A549 (cell line): ENCODE measurements around the gene TSSC4. TPM values are rescaled to one million over a fixed set of nuclear protein-coding genes. Genes with fewer than 3 reads are reported as not detected.

Experiments
- ATAC-seq, 2 experiments: fragments of 200-7000 bp in 1 of 2; fragments of >200 bp in 1 of 2; cut with Nextera tagmentation in 1 of 2; cut with Tn5 transposase in 1 of 2; 3 replicates each; pipeline versions ENCODE4 v1.8.0 to v1.9.1; 2018 to 2020; ENCODE audit warnings: mild to moderate bottlenecking in 1 of 2, moderate library complexity in 1 of 2
- CTCF ChIA-PET: fragments of 300-600 bp; sonication (Branson Sonifier 250); formaldehyde crosslinking; extraction: SDS; loops from one replicate; lab custom pipeline; 2021; ENCODE audit warnings: antibody characterized with exemption, inconsistent platforms; lab: Yijun Ruan, JAX
- POLR2A ChIA-PET: fragments of 350-600 bp; formaldehyde crosslinking; extraction: SDS; loops from one replicate; lab custom pipeline; 2021; ENCODE audit warnings: antibody characterized with exemption, inconsistent platforms; lab: Yijun Ruan, JAX
- DNase-seq, 2 experiments: peaks; one replicate each; pipeline versions ENCODE4 v3.0.0 to v3.0.0-alpha.2; 2011 to 2016; ENCODE audit warnings: low read depth in 1 of 2, low spot score in 1 of 2
- FAIRE-seq: peaks from 2 replicates; lab custom pipeline; 2011; peaks lifted over from hg19 to GRCh38; lab: Jason Lieb, UNC
- H3K27ac ChIP-seq, 2 experiments: fragments of >200 bp; sonication (Bioruptor Twin); formaldehyde crosslinking; 3 replicates each; pipeline ENCODE4 v1.5.1; 2016 to 2017
- H3K4me1 ChIP-seq: fragments of >200 bp; sonication (Bioruptor Twin); formaldehyde crosslinking; 3 replicates; pipeline ENCODE4 v1.6.1; 2016
- H3K4me2 ChIP-seq: fragments of >200 bp; sonication (Bioruptor Twin); formaldehyde crosslinking; 3 replicates; pipeline ENCODE4 v1.6.1; 2016
- H3K4me3 ChIP-seq: fragments of >200 bp; sonication (Bioruptor Twin); formaldehyde crosslinking; 3 replicates; pipeline ENCODE4 v1.5.1; 2016
- H3K9me3 ChIP-seq: fragments of >200 bp; sonication (Bioruptor Twin); formaldehyde crosslinking; 3 replicates; pipeline ENCODE4 v1.6.1; 2016
- CBX2 ChIP-seq: fragments of 200-600 bp; sonication (generic); IDR thresholded peaks from 2 replicates; pipeline ENCODE4 v1.6.1; 2016; ENCODE audit warnings: low read depth, mild to moderate bottlenecking, borderline replicate concordance
- CEBPB ChIP-seq, 2 experiments: fragments of >200 bp in 1 of 2; sonication (Bioruptor Twin) in 1 of 2; formaldehyde crosslinking in 1 of 2; IDR thresholded peaks; 2 replicates each; pipeline ENCODE4 v1.6.1; 2012 to 2016
- CHD4 ChIP-seq: fragments of 200-600 bp; sonication (generic); IDR thresholded peaks from 2 replicates; pipeline ENCODE4 v1.6.1; 2016; ENCODE audit warnings: antibody characterized with exemption, mild to moderate bottlenecking, borderline replicate concordance
- EP300 ChIP-seq, 2 experiments: fragments of >200 bp; sonication (Bioruptor Twin); formaldehyde crosslinking; IDR thresholded peaks; 2 replicates in 1 of 2; 3 replicates in 1 of 2; pipeline ENCODE4 v1.6.1; 2016 to 2017
- ESRRA ChIP-seq: fragments of 150-350 bp; IDR thresholded peaks from 2 replicates; pipeline ENCODE4 v1.6.1; 2014; ENCODE audit warnings: mild to moderate bottlenecking, low read length, borderline replicate concordance
- FOSB ChIP-seq: fragments of 250-450 bp; sonication (Bioruptor Pico); IDR thresholded peaks from 2 replicates; pipeline ENCODE4 v1.5.0; 2020; ENCODE audit warnings: mild to moderate bottlenecking, moderate library complexity
- FOSL2 ChIP-seq, 2 experiments: fragments of 450-650 bp in 1 of 2; fragments of >200 bp in 1 of 2; sonication (Bioruptor Twin) in 1 of 2; formaldehyde crosslinking; IDR thresholded peaks; 2 replicates each; pipeline versions ENCODE4 v1.5.0 to v1.6.1; 2016 to 2020; ENCODE audit warnings: mild to moderate bottlenecking in 1 of 2, moderate library complexity in 1 of 2
- HEYL ChIP-seq: fragments of 250-450 bp; sonication (Bioruptor Pico); IDR thresholded peaks from 2 replicates; pipeline ENCODE4 v1.8.0; 2021; ENCODE audit warnings: mild to moderate bottlenecking, moderate library complexity
- HOXA7 ChIP-seq: fragments of 250-450 bp; sonication (Bioruptor Pico); IDR thresholded peaks from 2 replicates; pipeline ENCODE4 v1.5.0; 2020; ENCODE audit warnings: mild to moderate bottlenecking, moderate library complexity
- JUN ChIP-seq, 2 experiments: fragments of >200 bp; sonication (Bioruptor Twin); formaldehyde crosslinking; IDR thresholded peaks; 2 replicates in 1 of 2; 3 replicates in 1 of 2; pipeline ENCODE4 v1.6.1; 2016 to 2017
- KDM5A ChIP-seq: fragments of 200-600 bp; sonication (generic); IDR thresholded peaks from 2 replicates; pipeline ENCODE4 v1.6.1; 2016; ENCODE audit warnings: antibody characterized with exemption, mild to moderate bottlenecking
- MYC ChIP-seq: IDR thresholded peaks from 2 replicates; pipeline ENCODE4 v1.6.1; 2012; ENCODE audit warnings: mild to moderate bottlenecking, inconsistent platforms, low read length, improper control_type of control experiment, borderline replicate concordance
- NR3C1 ChIP-seq: fragments of >200 bp; sonication (Bioruptor Twin); formaldehyde crosslinking; IDR thresholded peaks from 3 replicates; pipeline ENCODE4 v1.6.1; 2017
- RARB ChIP-seq: fragments of 250-450 bp; sonication (Bioruptor Pico); IDR thresholded peaks from 2 replicates; pipeline ENCODE4 v1.8.0; 2021; ENCODE audit warnings: mild to moderate bottlenecking, moderate library complexity
- RNF2 ChIP-seq: fragments of 200-600 bp; sonication (generic); IDR thresholded peaks from 2 replicates; pipeline ENCODE4 v1.6.1; 2016; ENCODE audit warnings: low read depth, mild to moderate bottlenecking, antibody characterized with exemption, moderate library complexity, borderline replicate concordance
- SMC3 ChIP-seq: fragments of >200 bp; sonication (Bioruptor Twin); formaldehyde crosslinking; IDR thresholded peaks from 3 replicates; pipeline ENCODE4 v1.6.1; 2018; ENCODE audit warnings: inconsistent platforms
- TFCP2L1 ChIP-seq: fragments of 250-450 bp; sonication (Bioruptor Pico); IDR thresholded peaks from 2 replicates; pipeline ENCODE4 v1.5.0; 2021; ENCODE audit warnings: mild to moderate bottlenecking
- ZNF302 ChIP-seq: fragments of 250-450 bp; sonication (Bioruptor Pico); IDR thresholded peaks from 2 replicates; pipeline ENCODE4 v1.9.0; 2021; ENCODE audit warnings: inconsistent platforms, mild to moderate bottlenecking, moderate library complexity
- WGBS: methylation state at CpG from one replicate; pipeline ENCODE4 v1.1.6; 2017; ENCODE audit errors: missing lambda C conversion rate; 5-methylcytosine and 5-hydroxymethylcytosine counted together
- polyA plus RNA-seq, 4 experiments: library from polyadenylated mRNA; depleted of rRNA in 3 of 4; stranded (reverse); fragments of >200 nt; fragmentation: RNase III in 1 of 4; extraction: RNeasy Plus Mini Kit Qiagen cat#74134 plus additional on column Dnase treatment in 1 of 4; gene quantifications; 2 replicates in 3 of 4; 3 replicates in 1 of 4; pipeline ENCODE4 v1.2.3, GENCODE V29; 2011 to 2017
- TF ChIP-seq, protein P1 (sequence below): fragments of >200 bp; sonication (Bioruptor Twin); formaldehyde crosslinking; IDR thresholded peaks from 3 replicates; pipeline ENCODE4 v1.5.1; 2016
- TF ChIP-seq, protein P2 (sequence below): fragments of >200 bp; sonication (Bioruptor Twin); formaldehyde crosslinking; IDR thresholded peaks from 3 replicates; pipeline ENCODE4 v1.6.1; 2016
- TF ChIP-seq, protein P3 (sequence below): IDR thresholded peaks from 2 replicates; pipeline ENCODE4 v1.6.1; 2012
- TF ChIP-seq, protein P4 (sequence below): fragments of 200-600 bp; sonication (generic); IDR thresholded peaks from 2 replicates; pipeline ENCODE4 v1.6.1; 2016; ENCODE audit warnings: antibody characterized with exemption, mild to moderate bottlenecking, moderate library complexity

Gene TSSC4
- polyA plus RNA-seq, 2 of the 4 experiments (the other 2 are of a cell fraction): 21.8 to 45.5 TPM

DNA sequence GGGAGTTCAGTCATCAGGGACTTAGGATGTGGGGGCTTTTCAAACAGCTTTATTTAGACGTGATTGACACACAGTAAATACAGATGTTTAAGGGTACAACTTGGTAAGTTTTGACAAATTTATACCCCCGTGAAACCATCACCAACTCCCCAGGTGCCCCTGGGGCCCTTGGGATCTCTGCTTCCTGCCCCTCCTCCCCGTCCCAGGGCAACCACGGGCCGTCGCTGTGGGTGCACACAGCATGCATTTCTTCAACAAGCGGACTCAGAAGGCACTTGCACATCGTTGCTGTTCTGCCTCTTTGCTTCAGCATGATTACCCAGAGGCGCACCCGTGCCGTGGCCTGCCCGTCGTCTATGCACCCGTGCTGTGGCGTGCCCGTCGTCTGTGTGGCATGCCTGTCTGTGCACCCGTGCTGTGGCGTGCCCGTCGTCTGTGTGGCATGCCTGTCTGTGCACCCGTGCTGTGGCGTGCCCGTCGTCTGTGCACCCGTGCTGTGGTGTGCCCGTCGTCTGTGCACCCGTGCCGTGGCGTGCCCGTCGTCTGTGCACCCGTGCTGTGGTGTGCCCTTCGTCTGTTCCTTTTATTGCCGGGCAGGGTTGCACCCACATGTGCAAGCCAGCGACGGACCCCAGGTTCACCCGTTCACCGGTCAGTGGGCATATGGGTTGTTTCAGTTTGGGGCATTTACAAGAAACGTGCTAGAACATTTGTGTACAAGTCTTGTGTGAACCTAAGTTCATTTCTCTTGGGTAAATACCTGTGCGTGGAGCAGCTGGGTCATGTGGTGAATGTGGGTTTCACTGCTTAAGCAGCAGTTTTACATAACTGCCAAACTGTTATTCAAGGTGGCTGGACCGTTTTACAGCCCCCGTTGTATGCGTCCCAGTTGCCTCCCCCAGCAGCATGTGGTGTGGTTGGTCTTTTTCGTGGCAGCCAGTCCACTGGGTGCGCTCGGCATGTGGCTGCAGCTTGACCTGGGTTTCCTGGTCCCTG is 15.1 kb upstream of the TSSC4 start (continued):
- TF ChIP-seq CEBPB (IDR thresholded peaks at IDR 0.05) (no peak), ZNF302 (CRISPR knock-in tag) (no peak), CBX2 (no peak), TFCP2L1 (CRISPR knock-in tag) (no peak), HEYL (CRISPR knock-in tag) (no peak), JUN (IDR thresholded peaks at IDR 0.05) (no peak), RNF2 (no peak)
- TF ChIP-seq, protein P1, sequence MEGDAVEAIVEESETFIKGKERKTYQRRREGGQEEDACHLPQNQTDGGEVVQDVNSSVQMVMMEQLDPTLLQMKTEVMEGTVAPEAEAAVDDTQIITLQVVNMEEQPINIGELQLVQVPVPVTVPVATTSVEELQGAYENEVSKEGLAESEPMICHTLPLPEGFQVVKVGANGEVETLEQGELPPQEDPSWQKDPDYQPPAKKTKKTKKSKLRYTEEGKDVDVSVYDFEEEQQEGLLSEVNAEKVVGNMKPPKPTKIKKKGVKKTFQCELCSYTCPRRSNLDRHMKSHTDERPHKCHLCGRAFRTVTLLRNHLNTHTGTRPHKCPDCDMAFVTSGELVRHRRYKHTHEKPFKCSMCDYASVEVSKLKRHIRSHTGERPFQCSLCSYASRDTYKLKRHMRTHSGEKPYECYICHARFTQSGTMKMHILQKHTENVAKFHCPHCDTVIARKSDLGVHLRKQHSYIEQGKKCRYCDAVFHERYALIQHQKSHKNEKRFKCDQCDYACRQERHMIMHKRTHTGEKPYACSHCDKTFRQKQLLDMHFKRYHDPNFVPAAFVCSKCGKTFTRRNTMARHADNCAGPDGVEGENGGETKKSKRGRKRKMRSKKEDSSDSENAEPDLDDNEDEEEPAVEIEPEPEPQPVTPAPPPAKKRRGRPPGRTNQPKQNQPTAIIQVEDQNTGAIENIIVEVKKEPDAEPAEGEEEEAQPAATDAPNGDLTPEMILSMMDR: no peak
- TF ChIP-seq, protein P2, sequence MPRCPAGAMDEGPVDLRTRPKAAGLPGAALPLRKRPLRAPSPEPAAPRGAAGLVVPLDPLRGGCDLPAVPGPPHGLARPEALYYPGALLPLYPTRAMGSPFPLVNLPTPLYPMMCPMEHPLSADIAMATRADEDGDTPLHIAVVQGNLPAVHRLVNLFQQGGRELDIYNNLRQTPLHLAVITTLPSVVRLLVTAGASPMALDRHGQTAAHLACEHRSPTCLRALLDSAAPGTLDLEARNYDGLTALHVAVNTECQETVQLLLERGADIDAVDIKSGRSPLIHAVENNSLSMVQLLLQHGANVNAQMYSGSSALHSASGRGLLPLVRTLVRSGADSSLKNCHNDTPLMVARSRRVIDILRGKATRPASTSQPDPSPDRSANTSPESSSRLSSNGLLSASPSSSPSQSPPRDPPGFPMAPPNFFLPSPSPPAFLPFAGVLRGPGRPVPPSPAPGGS: no peak
- TF ChIP-seq, all 56 proteins: peak for 0

DNA sequence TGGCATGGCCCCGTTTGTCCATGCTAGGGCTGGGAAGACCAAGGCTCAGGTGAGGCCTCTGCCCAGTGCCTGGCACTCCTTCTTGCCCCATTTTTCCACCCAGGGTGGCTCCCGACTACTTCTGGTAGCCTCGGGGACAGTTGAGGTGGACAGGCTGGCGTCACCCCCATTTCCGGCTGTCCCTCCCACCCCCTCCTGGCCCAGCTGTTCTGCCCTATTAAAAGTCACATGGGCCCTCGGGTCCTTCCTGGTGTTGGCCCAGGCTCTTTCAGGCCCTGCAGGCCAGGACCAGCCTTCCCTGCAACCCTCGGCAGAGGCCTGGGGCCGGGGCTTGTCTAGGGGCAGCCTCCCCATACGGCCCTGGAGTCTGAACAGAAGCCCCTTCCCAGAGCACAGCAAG is 14.0 kb upstream of the TSSC4 start:
- WGBS: 85% methylated on average over 6 of the region's 9 CpGs
- Histone ChIP-seq H3K9me3 (no peaks in the 10 kb centered on the region), H3K4me3 (no peak overlapping the region), H3K27ac (no peak overlapping the region; a peak in 1 of 6 replicates), H3K4me1 (peaks cover 48% of the 10 kb centered on the region), H3K4me2 (no peak overlapping the region)
- CTCF ChIA-PET: interaction anchor here (1.0 to 3.7 kb wide), 7 partner anchors 10 to 82 kb away, joined by 3 to 25 read pairs (median 7); partner anchors contain the start of genes CD81 and TSSC4
- FAIRE-seq: no peak
- TF ChIP-seq NR3C1: no peak
- TF ChIP-seq HOXA7 (CRISPR knock-in tag): no peak
- TF ChIP-seq CHD4: no peak
- TF ChIP-seq, protein P3, sequence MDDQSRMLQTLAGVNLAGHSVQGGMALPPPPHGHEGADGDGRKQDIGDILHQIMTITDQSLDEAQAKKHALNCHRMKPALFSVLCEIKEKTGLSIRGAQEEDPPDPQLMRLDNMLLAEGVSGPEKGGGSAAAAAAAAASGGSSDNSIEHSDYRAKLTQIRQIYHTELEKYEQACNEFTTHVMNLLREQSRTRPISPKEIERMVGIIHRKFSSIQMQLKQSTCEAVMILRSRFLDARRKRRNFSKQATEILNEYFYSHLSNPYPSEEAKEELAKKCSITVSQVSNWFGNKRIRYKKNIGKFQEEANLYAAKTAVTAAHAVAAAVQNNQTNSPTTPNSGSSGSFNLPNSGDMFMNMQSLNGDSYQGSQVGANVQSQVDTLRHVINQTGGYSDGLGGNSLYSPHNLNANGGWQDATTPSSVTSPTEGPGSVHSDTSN: no peak
- TF ChIP-seq RARB: no peak
- no peak for TF ChIP-seq CEBPB (IDR thresholded peaks at IDR 0.05)
- TF ChIP-seq EP300 (IDR thresholded peaks at IDR 0.05): no peak
- DNase-seq: no peak
- POLR2A ChIA-PET: interaction anchor here (1.2 to 2.8 kb wide), 3 partner anchors 9 to 14 kb away, joined by 3 to 18 read pairs (median 6); partner anchors contain the start of genes CD81 and TSSC4
- ATAC-seq: no peak

DNA sequence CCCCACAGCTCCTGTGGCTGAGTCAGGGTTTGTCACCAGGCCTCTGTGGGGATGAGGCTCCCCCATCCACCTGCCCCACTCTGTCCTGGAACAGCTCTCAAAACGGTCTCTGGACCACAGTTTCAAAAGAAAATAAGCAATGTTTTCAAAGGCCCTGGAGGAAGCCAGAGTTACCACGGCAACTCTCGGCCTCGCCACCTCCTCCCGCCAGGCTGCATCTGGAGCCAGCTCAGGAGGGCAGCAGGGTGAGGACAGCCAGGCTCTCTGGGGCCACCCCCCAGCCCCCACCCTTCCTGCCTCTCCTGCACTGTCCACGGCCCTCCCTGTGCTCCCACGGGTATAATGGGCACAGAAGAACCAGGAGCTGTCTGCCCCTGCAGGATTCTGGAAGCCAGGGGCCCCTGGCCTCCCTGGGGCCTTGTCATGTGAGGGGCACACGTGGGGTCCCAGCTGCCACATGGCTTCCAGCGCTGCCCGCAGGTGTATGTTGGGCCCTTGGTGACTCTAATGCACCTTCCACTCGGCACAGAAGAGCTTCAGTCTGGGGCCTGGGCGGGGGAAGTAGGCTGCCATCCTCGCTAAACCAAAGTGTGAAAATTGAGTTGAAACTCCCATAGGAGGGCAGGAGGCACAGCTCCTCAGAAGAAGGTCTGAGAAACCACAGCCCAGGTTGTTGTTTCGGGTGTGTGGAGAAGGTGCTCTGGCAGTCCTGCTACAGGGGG is 13.1 kb upstream of the TSSC4 start:
- 87% methylated on average over 10 of the region's 14 CpGs for WGBS
- Histone ChIP-seq H3K4me3 (no peak overlapping the region), H3K27ac (peak overlapping the region in 1 of 2 experiments; percentile 20; a peak in 1 of 6 replicates), H3K4me2 (no peak overlapping the region), H3K9me3 (no peaks in the 10 kb centered on the region), H3K4me1 (peaks cover 39% of the 10 kb centered on the region)
- FAIRE-seq (no peak), DNase-seq (no peak), ATAC-seq (no peak)
- POLR2A ChIA-PET: interaction anchor here (1.7 to 2.8 kb wide), 2 partner anchors 10 to 11 kb away, joined by 6 to 18 read pairs; partner anchors contain the start of gene CD81
- CTCF ChIA-PET: interaction anchor here (1.0 to 3.7 kb wide), 8 partner anchors 11 to 83 kb away, joined by 3 to 25 read pairs (median 6); partner anchors contain the start of genes CD81 and TSSC4
- no peak for TF ChIP-seq MYC
- no peak for TF ChIP-seq FOSL2 (IDR thresholded peaks at IDR 0.05)
- no peak for TF ChIP-seq FOSL2 (CRISPR knock-in tag; IDR thresholded peaks at IDR 0.05)
- TF ChIP-seq CBX2: no peak
- no peak for TF ChIP-seq SMC3
- TF ChIP-seq, protein P4, sequence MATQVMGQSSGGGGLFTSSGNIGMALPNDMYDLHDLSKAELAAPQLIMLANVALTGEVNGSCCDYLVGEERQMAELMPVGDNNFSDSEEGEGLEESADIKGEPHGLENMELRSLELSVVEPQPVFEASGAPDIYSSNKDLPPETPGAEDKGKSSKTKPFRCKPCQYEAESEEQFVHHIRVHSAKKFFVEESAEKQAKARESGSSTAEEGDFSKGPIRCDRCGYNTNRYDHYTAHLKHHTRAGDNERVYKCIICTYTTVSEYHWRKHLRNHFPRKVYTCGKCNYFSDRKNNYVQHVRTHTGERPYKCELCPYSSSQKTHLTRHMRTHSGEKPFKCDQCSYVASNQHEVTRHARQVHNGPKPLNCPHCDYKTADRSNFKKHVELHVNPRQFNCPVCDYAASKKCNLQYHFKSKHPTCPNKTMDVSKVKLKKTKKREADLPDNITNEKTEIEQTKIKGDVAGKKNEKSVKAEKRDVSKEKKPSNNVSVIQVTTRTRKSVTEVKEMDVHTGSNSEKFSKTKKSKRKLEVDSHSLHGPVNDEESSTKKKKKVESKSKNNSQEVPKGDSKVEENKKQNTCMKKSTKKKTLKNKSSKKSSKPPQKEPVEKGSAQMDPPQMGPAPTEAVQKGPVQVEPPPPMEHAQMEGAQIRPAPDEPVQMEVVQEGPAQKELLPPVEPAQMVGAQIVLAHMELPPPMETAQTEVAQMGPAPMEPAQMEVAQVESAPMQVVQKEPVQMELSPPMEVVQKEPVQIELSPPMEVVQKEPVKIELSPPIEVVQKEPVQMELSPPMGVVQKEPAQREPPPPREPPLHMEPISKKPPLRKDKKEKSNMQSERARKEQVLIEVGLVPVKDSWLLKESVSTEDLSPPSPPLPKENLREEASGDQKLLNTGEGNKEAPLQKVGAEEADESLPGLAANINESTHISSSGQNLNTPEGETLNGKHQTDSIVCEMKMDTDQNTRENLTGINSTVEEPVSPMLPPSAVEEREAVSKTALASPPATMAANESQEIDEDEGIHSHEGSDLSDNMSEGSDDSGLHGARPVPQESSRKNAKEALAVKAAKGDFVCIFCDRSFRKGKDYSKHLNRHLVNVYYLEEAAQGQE: no peak
- TF ChIP-seq FOSB (CRISPR knock-in tag): no peak
- no peak for TF ChIP-seq ESRRA
- no peak for TF ChIP-seq KDM5A
